PFSK-1 (cell line): ENCODE measurements around the gene AIMP1.

Experiments
- FOXP2 ChIP-seq: optimal IDR thresholded peaks from 2 replicates; pipeline ENCODE3; 2011; ENCODE audit warnings: borderline replicate concordance, control low read depth, inconsistent platforms; ENCODE audit not compliant: insufficient read depth; ENCODE audit errors: extremely low read length, extremely low read depth
- POLR2AphosphoS5 ChIP-seq: IDR thresholded peaks from 2 replicates; pipeline ENCODE4 v1.6.1; 2012; ENCODE audit warnings: low read depth, mild to moderate bottlenecking, control low read depth, low read length, moderate library complexity
- SIN3A ChIP-seq: IDR thresholded peaks from 2 replicates; pipeline ENCODE4 v1.6.1; 2012; ENCODE audit warnings: mild to moderate bottlenecking, low read length, moderate library complexity, borderline replicate concordance; ENCODE audit not compliant: insufficient read depth
- TAF1 ChIP-seq: IDR thresholded peaks from 2 replicates; pipeline ENCODE4 v1.6.1; 2012; ENCODE audit warnings: low read length, control low read depth, borderline replicate concordance; ENCODE audit not compliant: insufficient read depth
- TF ChIP-seq, protein P1 (sequence below), 2 experiments: IDR thresholded peaks; 2 replicates each; pipeline versions ENCODE4 v1.6.1 to v1.8.0; 2011 to 2012; ENCODE audit warnings: low read depth in 2 of 2, low read length in 2 of 2, control low read depth in 1 of 2, inconsistent platforms in 1 of 2, mild to moderate bottlenecking in 1 of 2, moderate library complexity in 1 of 2; ENCODE audit not compliant: insufficient read depth in 1 of 2

Gene AIMP1

DNA sequence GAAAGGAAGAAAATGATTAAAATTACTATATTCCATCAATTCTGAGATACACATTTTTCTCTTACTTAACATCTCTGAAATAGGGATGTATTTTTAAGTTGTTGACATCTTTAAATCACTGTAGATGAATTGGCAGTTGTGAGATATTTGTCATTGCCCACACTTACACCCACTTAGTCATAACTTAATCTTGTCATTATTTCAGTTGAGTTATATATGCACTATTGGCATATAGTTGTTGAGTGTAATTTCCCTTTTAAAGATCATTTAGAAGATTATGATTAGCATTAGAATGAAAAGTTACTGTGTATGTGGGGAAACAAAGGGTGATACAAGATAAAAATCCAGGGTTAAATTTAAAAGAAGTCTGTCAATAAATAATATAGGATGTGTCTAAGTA is 2.2 kb downstream of the AIMP1 start:
- no peak for TF ChIP-seq SIN3A
- TF ChIP-seq, protein P1, sequence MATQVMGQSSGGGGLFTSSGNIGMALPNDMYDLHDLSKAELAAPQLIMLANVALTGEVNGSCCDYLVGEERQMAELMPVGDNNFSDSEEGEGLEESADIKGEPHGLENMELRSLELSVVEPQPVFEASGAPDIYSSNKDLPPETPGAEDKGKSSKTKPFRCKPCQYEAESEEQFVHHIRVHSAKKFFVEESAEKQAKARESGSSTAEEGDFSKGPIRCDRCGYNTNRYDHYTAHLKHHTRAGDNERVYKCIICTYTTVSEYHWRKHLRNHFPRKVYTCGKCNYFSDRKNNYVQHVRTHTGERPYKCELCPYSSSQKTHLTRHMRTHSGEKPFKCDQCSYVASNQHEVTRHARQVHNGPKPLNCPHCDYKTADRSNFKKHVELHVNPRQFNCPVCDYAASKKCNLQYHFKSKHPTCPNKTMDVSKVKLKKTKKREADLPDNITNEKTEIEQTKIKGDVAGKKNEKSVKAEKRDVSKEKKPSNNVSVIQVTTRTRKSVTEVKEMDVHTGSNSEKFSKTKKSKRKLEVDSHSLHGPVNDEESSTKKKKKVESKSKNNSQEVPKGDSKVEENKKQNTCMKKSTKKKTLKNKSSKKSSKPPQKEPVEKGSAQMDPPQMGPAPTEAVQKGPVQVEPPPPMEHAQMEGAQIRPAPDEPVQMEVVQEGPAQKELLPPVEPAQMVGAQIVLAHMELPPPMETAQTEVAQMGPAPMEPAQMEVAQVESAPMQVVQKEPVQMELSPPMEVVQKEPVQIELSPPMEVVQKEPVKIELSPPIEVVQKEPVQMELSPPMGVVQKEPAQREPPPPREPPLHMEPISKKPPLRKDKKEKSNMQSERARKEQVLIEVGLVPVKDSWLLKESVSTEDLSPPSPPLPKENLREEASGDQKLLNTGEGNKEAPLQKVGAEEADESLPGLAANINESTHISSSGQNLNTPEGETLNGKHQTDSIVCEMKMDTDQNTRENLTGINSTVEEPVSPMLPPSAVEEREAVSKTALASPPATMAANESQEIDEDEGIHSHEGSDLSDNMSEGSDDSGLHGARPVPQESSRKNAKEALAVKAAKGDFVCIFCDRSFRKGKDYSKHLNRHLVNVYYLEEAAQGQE (IDR thresholded peaks at IDR 0.05; ENCODE audit: insufficient read depth in 1 of 2, low read depth in 2 of 2, low read length in 2 of 2), result no peak
- no peak for TF ChIP-seq FOXP2

DNA sequence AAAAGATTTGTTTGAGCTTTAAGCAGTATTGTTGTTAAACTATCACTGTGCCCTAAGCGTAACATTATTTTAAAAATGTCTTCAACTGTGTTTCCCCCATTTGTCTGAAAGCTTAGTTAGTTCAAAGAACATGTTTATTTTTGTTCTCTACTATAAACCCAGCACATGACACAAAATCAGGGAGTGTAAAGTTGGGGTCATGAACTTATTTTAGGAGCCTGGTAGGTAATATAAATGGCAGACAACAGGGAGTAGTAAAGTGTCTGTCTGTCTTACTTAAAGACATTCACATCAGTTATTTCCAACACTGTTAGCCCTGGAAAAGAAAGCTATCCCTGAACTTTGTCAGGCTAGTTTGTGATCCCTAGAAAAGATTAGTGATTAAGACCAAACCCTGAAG is 3.9 kb downstream of the AIMP1 start:
- no peak for TF ChIP-seq SIN3A
- TF ChIP-seq TAF1, result no peak
- TF ChIP-seq, protein P1 (IDR thresholded peaks at IDR 0.05; ENCODE audit: insufficient read depth in 1 of 2, low read depth in 2 of 2, low read length in 2 of 2), result no peak
- TF ChIP-seq POLR2AphosphoS5, result no peak
- no peak for TF ChIP-seq FOXP2

DNA sequence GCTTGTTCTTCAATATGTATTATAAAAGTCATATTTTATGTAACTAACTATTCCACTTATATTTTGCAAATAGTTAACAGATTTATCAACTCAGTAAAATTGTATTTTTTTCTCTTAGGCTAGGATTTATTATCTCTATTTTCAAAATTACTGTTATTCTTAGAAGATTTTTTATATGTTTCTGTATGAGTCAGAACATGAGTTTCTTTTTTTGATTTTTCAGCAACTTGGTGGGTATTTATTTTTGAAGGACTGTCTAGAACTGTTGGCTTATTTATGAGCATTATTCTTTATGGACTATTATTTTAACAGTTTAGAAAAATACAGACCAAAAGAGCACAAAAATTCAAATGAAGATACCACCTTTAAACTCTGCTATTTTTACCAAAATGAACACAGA is 6.8 kb downstream of the AIMP1 start:
- TF ChIP-seq TAF1 (no peak), SIN3A (no peak), POLR2AphosphoS5 (no peak), FOXP2 (no peak)
- TF ChIP-seq, protein P1 (IDR thresholded peaks at IDR 0.05; ENCODE audit: insufficient read depth in 1 of 2, low read depth in 2 of 2, low read length in 2 of 2), result no peak

DNA sequence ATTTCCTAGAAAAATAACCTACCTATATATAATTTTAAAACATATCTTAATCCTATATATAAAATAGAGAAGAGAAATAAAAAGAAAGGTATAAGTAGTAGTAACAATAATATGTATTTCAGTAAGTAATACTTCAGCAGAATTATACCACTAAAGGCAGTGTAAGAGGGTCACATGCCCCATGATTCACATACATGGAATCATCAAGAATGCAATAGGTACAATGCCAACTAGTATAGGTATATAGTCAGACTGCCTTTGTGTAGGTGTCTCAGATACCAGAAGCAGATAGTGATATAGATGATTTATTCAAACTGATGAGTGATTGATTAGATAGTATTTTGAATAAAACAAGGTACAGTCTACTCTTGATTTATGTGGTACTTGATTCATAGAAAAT is 9.4 kb downstream of the AIMP1 start:
- no peak for TF ChIP-seq TAF1

DNA sequence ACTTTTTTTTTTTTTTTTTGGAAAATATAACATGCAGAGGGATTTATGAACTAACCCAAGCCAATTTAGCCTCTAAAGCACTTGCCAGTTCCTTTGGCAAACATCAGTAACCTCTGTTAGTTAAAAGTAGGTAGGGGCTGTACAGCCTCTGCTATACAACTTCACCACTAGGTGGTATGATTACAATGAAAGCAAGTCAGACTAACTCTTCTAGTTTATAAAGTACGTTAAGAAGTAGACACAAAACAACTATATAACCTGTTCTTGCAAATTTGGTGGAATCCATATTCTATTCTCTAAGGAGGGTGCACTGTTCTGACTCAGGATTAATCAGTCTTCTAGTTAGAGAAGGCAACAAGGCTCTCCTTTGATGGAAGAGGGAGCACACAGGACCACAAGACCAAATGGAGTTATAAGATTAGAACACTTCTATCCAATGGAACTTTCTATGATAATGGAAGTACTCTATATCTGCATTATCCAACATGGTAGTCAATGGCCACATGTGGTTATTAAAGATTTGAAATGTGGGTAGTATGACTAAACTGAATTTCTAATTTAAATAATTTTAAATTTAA is 12.8 kb downstream of the AIMP1 start:
- TF ChIP-seq FOXP2 (no peak), TAF1 (no peak), POLR2AphosphoS5 (no peak), SIN3A (no peak)
- TF ChIP-seq, protein P1 (IDR thresholded peaks at IDR 0.05; ENCODE audit: insufficient read depth in 1 of 2, low read depth in 2 of 2, low read length in 2 of 2), result no peak

DNA sequence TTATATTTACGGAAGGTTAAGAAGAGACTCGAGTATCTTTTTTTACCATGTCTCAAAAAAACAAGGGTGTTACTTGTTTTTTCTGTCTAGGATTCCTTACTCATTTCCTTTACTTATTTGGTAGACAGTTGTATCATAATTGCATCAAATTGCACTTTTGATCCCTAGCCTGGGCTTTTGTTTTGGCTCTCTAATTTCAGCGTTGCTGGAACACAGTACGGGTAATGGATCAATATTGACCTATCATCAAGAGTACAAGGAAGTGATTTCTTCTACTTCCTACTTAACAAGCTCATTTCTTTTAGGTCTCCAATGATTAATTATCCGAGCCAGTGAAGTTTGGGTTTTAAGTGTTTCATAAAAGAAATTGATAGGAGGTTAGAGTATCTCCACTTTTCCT is 16.8 kb downstream of the AIMP1 start:
- TF ChIP-seq POLR2AphosphoS5 (no peak), FOXP2 (no peak), TAF1 (no peak), SIN3A (no peak)
- TF ChIP-seq, protein P1 (IDR thresholded peaks at IDR 0.05; ENCODE audit: insufficient read depth in 1 of 2, low read depth in 2 of 2, low read length in 2 of 2), result no peak
